Astrocyte of the spinal cord (primary cell): ENCODE measurements around the gene TOP3A.
A peak's percentile ranks its signal among the peaks of the same experiment; 100 is the strongest.

Experiments
- DNase-seq: peaks from one replicate; pipeline ENCODE4 v3.0.0; 2011; ENCODE audit warnings: low read depth, low spot score
- H3K4me3 ChIP-seq: 2 replicates; pipeline ENCODE4 v1.5.1; 2011; ENCODE audit warnings: low read depth, mild to moderate bottlenecking, low read length, moderate library complexity
- CTCF ChIP-seq: IDR thresholded peaks from 2 replicates; pipeline ENCODE4 v1.5.1; 2012; ENCODE audit warnings: low read depth, mild to moderate bottlenecking, low read length, inconsistent platforms
- in situ Hi-C: cut with HindIII; loops from 2 replicates; pipeline ENCODE4 v1.10.0; 2017; ENCODE audit warnings: low sequenced_read_pairs

The TOP3A gene

GRCh38 chr17:18236494-18236893 lies 78.3 kb downstream of the TOP3A start:
- in situ Hi-C loops, result no loop called here
- DNase-seq, result no peak
- TF ChIP-seq CTCF, result no peak
- no peak overlapping the region for H3K4me3 ChIP-seq

- in situ Hi-C loops, result no loop called here
- TF ChIP-seq CTCF, result no peak
- no peak overlapping the region for H3K4me3 ChIP-seq
- DNase-seq, result peak; percentile 70
Observed at GRCh38 chr17:18235743-18236256, 79.0 kb downstream of the TOP3A start.

GRCh38 chr17:18234853-18235380 lies 79.9 kb downstream of the TOP3A start:
- in situ Hi-C loops, result no loop called here
- H3K4me3 ChIP-seq, result no peak overlapping the region
- no peak for DNase-seq
- no peak for TF ChIP-seq CTCF

GRCh38 chr17:18233803-18234518 lies 80.8 kb downstream of the TOP3A start:
- in situ Hi-C loops, result no loop called here
- TF ChIP-seq CTCF, result no peak
- no peak overlapping the region for H3K4me3 ChIP-seq
- no peak for DNase-seq

GRCh38 chr17:18231164-18231563 lies 83.6 kb downstream of the TOP3A start:
- in situ Hi-C loops, result no loop called here
- H3K4me3 ChIP-seq, result no peak overlapping the region
- no peak for TF ChIP-seq CTCF
- no peak for DNase-seq

GRCh38 chr17:18230288-18231141 lies 84.3 kb downstream of the TOP3A start:
- H3K4me3 ChIP-seq, result no peak overlapping the region
- in situ Hi-C loops, result no loop called here
- TF ChIP-seq CTCF, result no peak
- no peak for DNase-seq
